SH-SY5Y (cell line): ENCODE results near the gene ADARB2.

Experiments used
- GATA2 ChIP-seq: IDR thresholded peaks from 2 replicates; pipeline ENCODE4 v1.6.1; 2011; ENCODE audit warnings: mild to moderate bottlenecking, low read depth, low read length
- GATA3 ChIP-seq: IDR thresholded peaks from 2 replicates; pipeline ENCODE4 v1.6.1; 2011; ENCODE audit warnings: low read depth, mild to moderate bottlenecking, low read length, moderate library complexity

DNA sequence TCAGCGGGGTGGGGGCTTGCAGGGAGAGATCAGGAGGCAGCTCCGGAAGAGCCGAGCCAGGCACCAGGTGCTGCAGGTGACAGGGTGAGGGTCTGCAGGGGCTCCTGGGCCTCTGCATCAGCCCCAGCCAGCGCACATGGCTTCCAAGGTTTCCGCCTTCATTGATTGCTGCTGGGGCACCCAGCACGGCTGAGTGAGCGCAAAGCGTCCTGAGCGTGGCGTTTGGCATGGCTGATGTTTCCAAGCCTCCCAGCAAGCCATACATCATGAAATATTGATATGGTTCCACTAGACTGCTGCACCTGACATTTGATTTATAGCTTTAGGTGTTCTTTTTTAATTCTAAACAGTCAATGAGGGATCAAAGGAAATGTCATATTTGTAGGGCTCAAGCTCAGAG, 422.1 kb downstream of the ADARB2 start:
- no peak for TF ChIP-seq GATA2
- TF ChIP-seq GATA3: no peak
